CD4-positive, alpha-beta T cell treated with Interleukin-15 for 4 hours (primary cell): ENCODE data around the gene GEMIN4.
"Not testable (repeated sequence)": the region's sequence is repeated elsewhere in the genome, so short reads cannot be mapped to it uniquely, and the experiment has no call there.

Source experiments
- DNase-seq: peaks from one replicate; pipeline ENCODE4 v3.0.0-alpha.2; 2020; ENCODE audit warnings: low spot score

Gene GEMIN4

GRCh38 chr17:752002-752619, at the start of gene GEMIN4:
TSS of gene GEMIN4 (minus strand) at chr17:752264. CDS start at chr17:752142, 122 bp downstream.
- peak; percentile 97 for DNase-seq

GRCh38 chr17:801660-802059, 49.6 kb upstream of the GEMIN4 start:
- no peak for DNase-seq

GRCh38 chr17:800446-801242, 48.6 kb upstream of the GEMIN4 start:
- no peak for DNase-seq

GRCh38 chr17:799261-799660, 47.2 kb upstream of the GEMIN4 start:
- no peak for DNase-seq

GRCh38 chr17:798246-798645, 46.2 kb upstream of the GEMIN4 start:
- DNase-seq = no peak

GRCh38 chr17:797236-797840, 45.3 kb upstream of the GEMIN4 start:
- DNase-seq = no peak

DNA sequence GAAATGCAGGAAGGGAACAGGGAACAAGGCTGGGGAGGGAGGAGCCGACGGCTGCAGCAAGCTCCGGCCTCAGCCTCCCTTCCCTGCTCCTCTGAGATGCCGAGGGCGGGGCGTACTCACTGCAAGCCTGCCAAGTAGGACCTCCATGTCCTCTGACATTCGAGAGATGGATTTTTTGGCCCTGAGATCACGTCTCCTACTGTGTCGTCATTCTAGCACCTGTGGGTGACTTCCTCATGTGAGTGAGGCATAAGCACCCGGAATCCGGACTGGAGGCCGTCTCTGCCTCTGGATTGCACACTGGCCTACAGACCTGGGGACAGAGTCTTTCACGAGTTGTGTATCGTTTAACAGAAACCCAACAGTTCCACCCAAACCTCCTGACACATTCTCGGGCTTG, 44.5 kb upstream of the GEMIN4 start:
- no peak for DNase-seq

GRCh38 chr17:795721-796120, 43.7 kb upstream of the GEMIN4 start:
- DNase-seq = no peak

GRCh38 chr17:795276-795675, 43.2 kb upstream of the GEMIN4 start:
- DNase-seq = no peak

DNA sequence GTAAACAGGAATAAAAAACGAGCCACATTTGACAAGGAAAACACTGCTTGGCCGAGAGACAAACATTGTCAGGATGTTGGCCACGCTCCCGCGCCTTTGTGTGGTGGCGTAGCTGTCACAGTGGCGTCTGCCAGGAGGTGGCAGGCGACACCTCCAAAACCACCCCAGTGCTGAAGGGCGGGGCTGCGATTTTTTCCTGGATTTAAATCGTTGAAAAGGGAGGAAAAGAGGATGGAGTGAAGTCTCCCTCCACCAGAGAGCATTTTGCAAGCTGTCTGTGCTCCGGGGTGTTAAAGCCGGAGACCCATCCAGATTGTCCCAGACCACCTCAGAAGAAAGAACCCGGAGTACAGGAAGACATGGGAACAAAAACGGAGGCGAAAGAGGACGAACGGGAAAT, 42.8 kb upstream of the GEMIN4 start:
- DNase-seq = peak; percentile 19

DNA sequence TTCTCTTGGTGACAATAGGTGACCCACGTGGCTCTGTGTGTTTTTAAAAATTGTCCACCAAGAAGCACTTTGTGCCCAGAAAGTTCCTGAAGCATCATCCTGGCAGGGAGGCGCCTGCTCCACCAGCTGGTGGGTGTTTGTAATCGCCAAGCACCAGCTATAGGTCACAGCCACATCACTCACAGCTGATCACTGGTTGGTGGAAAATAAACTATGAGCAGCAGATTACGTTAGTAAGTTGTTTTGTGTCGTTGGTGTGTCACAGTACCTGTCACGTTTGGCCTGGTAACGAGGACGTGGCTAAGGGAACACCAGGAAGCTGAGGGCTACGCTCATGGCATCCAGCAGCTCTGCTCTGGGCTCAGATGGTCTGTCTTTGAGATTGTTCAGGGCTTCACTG, 40.2 kb upstream of the GEMIN4 start:
- no peak for DNase-seq

DNA sequence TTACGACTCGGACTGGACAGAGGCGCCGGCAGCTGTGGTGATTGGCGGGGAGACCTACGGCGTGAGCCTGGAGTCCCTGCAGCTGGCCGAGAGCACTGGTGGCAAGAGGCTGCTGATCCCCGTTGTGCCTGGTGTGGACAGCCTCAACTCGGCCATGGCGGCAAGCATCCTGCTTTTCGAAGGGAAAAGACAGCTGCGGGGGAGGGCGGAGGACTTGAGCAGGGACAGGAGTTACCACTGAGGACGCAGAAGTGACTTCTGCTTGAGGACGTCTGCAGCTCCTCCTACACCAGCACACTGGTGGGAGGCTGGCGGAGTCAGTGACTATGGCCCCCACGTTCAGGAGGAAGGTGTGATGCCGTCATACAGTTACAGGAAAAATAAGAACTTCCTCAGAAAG, 39.8 kb upstream of the GEMIN4 start:
- DNase-seq = no peak

- not testable (repeated sequence) for DNase-seq
Observed at GRCh38 chr17:790874-791247, 38.8 kb upstream of the GEMIN4 start.

DNA sequence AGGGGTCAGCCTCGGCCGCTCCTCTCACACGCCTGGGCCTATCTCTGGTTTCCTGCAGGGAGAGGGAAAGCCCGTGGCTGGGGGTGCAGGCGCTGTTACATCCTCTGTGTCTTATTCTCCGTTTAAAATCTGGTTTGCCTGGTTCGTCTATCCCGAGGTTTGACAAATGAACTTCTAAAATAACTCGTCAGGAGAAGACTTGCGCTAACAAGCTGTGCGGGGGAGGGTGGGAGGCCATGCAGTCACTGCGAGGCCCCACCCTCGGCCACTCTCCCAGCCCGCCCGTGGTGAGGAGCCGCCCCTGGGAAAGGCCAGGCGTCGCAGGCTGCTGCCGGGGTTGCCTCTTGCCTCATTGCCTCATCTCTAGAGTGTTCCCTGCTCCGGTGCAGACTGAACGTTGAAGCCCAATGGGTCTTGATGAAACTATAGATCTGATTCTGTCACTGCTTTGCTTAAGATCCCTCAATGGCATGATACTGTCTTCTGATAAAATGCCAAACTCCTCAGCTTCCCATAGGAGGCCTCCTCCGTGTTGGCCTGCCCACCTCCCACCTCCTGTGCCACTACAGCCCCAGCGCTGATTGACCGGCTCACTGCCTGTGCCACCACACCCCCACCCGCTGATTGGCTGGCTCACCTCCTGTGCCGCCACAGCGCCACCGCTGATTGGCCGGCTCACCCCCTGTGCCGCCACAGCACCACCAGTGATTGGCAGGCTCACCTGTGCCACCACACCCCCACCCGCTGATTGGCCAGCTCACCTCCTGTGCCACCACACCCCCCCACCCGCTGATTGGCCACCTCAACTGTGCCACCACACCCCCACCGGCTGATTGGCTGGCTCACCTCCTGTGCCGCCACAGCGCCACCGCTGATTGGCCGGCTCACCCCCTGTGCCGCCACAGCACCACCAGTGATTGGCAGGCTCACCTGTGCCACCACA, 38.1 kb upstream of the GEMIN4 start:
- not testable (repeated sequence) for DNase-seq

DNA sequence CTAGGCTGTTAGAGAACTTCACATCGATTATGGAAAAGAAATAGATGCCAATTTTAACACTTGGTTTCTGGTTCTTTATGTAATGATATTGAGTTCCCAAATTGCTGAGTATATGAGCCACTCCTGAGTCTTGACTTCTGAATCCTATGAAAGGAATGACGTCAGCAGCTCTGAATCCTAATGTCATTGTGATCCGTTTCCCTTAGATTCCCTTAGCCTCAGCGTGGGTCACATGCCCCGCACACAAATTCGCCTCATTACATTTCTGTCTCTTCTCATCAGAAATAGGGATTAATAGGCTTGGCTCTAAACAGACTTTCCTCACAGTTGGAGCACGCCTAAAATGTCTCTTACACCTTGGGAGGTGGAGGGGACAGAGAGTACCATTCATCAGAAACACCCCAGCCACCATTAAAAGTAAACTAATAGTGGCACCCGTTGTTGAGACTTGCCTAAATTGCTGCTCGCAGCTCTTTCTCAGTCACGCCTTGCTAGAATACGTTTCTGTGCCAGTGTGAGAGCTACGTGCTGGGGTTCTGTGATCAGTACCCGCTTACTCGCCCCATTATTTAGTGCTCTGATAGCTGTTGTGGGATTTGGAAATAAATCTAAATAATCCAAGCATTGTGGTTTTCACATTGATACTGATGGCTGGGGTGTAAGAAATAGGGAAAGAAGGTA, 37.2 kb upstream of the GEMIN4 start:
- DNase-seq = no peak

DNA sequence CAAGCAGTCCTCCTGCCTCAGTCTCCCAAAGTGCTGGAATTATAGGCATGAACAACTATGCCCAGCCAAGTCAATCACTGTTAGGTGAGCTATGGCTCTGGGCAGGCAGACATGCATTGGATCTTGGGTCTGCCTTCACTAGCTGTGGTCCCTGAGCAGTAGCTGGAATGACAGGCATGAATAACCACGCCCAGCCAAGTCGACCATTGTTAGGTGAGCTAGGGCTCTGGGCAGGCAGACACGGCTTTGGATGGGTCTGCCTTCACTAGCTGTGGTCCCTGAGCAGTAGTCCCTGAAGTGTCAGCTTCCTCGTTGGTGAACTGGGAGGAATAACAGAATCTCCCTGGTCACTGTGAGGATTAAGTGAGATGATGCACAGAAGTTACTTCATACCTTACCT, 36.5 kb upstream of the GEMIN4 start:
- DNase-seq = no peak

DNA sequence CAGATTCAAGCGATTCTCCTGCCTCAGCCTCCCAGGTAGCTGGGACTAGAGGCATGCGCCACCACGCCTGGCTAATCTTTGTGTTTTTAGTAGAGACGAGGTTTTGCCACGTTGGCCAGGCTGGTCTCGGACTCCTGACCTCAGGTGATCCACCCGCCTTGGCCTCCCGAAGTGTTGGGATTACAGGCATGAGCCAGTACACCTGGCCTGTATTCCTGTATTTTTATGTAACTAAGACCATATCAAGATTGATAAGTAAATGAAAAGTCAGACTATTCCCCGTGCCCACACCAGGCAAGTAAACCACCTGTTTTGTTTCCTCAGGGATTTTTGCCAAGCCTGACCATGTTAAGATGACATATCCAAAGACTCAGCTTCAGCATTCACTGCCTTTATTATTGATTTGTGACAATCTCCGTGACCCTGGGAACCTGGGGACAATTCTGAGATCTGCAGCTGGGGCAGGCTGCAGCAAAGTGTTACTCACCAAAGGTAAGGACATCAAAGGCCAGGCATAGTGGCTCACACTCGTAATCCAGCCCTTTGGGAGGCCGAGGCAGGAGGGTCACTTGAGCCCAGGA, 35.7 kb upstream of the GEMIN4 start:
- no peak for DNase-seq

GRCh38 chr17:785901-786300, 33.8 kb upstream of the GEMIN4 start:
- DNase-seq = not testable (repeated sequence)

GRCh38 chr17:784143-784542, 32.1 kb upstream of the GEMIN4 start:
- DNase-seq = no peak

DNA sequence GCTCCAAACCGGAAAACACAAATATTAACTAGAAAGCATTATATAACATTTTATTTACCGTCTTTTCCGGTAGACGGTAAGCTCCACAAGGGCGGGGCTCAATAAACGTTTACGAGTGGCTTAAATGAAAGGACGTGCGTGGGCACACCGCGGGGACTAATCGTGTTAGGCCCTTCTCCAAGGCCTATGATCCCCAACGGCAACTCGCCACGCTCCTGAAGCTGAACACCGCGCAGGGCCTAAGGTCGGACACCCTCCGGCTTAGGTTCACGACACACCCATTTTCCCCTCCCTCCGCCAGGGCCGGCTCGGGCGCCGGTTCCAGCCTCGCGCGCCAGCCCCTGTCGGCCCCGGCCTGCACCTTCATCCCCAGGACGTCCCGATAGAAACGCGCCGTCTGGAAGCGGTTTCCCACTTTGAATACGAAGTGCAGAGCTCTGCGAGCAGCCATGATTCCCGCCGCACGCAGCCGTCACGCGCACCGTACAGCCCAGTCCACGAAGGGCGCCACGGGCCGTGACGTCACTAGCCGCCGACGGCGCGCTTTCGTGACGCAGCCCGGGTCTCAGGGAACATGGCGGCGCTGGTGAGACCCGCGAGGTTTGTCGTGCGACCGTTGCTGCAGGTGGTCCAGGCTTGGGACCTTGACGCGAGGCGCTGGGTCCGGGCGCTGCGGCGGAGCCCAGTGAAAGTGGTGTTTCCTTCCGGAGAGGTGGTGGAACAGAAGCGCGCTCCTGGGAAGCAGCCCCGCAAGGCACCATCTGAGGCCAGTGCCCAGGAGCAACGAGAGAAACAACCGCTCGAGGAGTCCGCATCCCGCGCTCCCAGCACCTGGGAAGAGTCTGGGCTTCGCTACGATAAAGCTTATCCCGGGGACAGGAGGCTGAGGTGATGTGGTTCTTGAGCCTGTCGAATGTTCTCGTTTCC, 30.0 kb upstream of the GEMIN4 start, which contains the start of the genes GLOD4 and MRM3:
TSS of gene GLOD4 (minus strand) at position 476 of the 927 bp plus-strand sequence. CDS start at position 451, 25 bp downstream.
TSS of gene MRM3 (plus strand) at position 549 of the 927 bp plus-strand sequence. CDS start at position 575, 26 bp downstream.
- peak; percentile 93 for DNase-seq
